ENCODE data around the gene CCDC27. TPM values are rescaled to one million over a fixed set of nuclear protein-coding genes. Genes with fewer than 3 reads are reported as not detected.

Gene CCDC27
- total RNA-seq, 1 donor from 2014 or later = not detected

DNA sequence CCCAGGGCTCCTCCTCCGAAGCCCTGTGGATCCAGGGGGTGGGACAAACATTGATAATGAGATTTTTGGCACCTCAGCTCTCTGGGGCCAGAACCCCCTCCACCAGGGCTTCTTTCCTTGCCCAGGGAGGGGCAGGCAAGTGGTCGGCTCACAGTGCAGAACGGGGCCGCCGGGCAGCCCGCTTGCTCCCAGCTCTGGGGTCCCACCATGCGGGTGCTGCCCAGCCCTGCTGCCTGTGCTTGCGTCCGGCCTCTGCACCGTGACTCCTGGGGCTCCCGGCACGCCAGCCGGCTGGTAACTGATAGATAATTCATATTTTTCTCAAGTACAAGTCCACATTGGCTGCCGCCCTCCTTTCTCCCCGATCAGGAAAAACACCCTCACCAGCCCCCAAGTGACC is 42.0 kb upstream of the CCDC27 start:
- Histone ChIP-seq H3K36me3 (no peaks in the 10 kb centered on the region), H3K4me1 (peaks cover 23% of the 10 kb centered on the region), H3K9ac (no peak overlapping the region), H3K27ac (no peak overlapping the region), H4K20me1 (ENCODE audit: low read depth) (peaks cover 22% of the 10 kb centered on the region), H2AFZ (replicated peaks) (no peak overlapping the region), H3F3A (ENCODE audit: low read depth) (peaks cover 5% of the 10 kb centered on the region), H3K9me3 (ENCODE audit: low read depth) (no peaks in the 10 kb centered on the region), H3K4me3 (no peak overlapping the region), H3K4me2 (no peak overlapping the region), H3K27me3 (peaks cover 23% of the 10 kb centered on the region), H3K79me2 (ENCODE audit: low read depth) (no peaks in the 10 kb centered on the region)
- H3K27me3 Mint-ChIP-seq (ENCODE audit: insufficient read depth, low read depth) = peaks cover 24% of the 10 kb centered on the region
- H3K36me3 Mint-ChIP-seq = no peaks in the 10 kb centered on the region
- no peak for DNase-seq (ENCODE audit: low spot score)
- TF ChIP-seq, protein P1, sequence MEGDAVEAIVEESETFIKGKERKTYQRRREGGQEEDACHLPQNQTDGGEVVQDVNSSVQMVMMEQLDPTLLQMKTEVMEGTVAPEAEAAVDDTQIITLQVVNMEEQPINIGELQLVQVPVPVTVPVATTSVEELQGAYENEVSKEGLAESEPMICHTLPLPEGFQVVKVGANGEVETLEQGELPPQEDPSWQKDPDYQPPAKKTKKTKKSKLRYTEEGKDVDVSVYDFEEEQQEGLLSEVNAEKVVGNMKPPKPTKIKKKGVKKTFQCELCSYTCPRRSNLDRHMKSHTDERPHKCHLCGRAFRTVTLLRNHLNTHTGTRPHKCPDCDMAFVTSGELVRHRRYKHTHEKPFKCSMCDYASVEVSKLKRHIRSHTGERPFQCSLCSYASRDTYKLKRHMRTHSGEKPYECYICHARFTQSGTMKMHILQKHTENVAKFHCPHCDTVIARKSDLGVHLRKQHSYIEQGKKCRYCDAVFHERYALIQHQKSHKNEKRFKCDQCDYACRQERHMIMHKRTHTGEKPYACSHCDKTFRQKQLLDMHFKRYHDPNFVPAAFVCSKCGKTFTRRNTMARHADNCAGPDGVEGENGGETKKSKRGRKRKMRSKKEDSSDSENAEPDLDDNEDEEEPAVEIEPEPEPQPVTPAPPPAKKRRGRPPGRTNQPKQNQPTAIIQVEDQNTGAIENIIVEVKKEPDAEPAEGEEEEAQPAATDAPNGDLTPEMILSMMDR (IDR thresholded peaks at IDR 0.05) = no peak
- TF ChIP-seq EZH2 (IDR thresholded peaks at IDR 0.05) (no peak), EZH2phosphoT487 (IDR thresholded peaks at IDR 0.05) (no peak)
- H3K27ac Mint-ChIP-seq = no peak overlapping the region
- H3K9me3 Mint-ChIP-seq = no peaks in the 10 kb centered on the region
- H3K4me1 Mint-ChIP-seq = peaks cover 20% of the 10 kb centered on the region
- H3K4me3 Mint-ChIP-seq = no peak overlapping the region

GRCh38 chr1:3711381-3711779 is 40.9 kb upstream of the CCDC27 start:
- H3K4me2 ChIP-seq = no peak overlapping the region
- no peak overlapping the region for H3K9ac ChIP-seq
- no peak for TF ChIP-seq EZH2 (IDR thresholded peaks at IDR 0.05)
- TF ChIP-seq, protein P1 (IDR thresholded peaks at IDR 0.05) = no peak
- TF ChIP-seq EZH2phosphoT487 (IDR thresholded peaks at IDR 0.05) = no peak
- H3K27ac ChIP-seq = no peak overlapping the region
- Mint-ChIP-seq H3K9me3 (no peaks in the 10 kb centered on the region), H3K4me1 (peaks cover 20% of the 10 kb centered on the region), H3K27me3 (ENCODE audit: insufficient read depth, low read depth) (peaks cover 26% of the 10 kb centered on the region), H3K36me3 (no peaks in the 10 kb centered on the region), H3K27ac (no peak overlapping the region), H3K4me3 (no peak overlapping the region)
- peaks cover 22% of the 10 kb centered on the region for H4K20me1 ChIP-seq (ENCODE audit: low read depth)
- H3K4me1 ChIP-seq = peaks cover 23% of the 10 kb centered on the region
- peaks cover 5% of the 10 kb centered on the region for H3F3A ChIP-seq (ENCODE audit: low read depth)
- H3K27me3 ChIP-seq = peaks cover 23% of the 10 kb centered on the region
- H2AFZ ChIP-seq (replicated peaks) = no peak overlapping the region
- no peak for DNase-seq (ENCODE audit: low spot score)
- H3K4me3 ChIP-seq = no peak overlapping the region
- no peaks in the 10 kb centered on the region for H3K36me3 ChIP-seq
- H3K79me2 ChIP-seq (ENCODE audit: low read depth) = no peaks in the 10 kb centered on the region
- H3K9me3 ChIP-seq (ENCODE audit: low read depth) = no peaks in the 10 kb centered on the region

- Histone ChIP-seq H3K4me3 (no peak overlapping the region), H3K79me2 (ENCODE audit: low read depth) (no peaks in the 10 kb centered on the region), H3K9me3 (ENCODE audit: low read depth) (no peaks in the 10 kb centered on the region), H2AFZ (replicated peaks) (no peak overlapping the region), H3K4me1 (peaks cover 22% of the 10 kb centered on the region), H3K9ac (no peak overlapping the region), H3K27ac (no peak overlapping the region), H3F3A (ENCODE audit: low read depth) (peaks cover 5% of the 10 kb centered on the region), H3K36me3 (no peaks in the 10 kb centered on the region), H3K27me3 (peaks cover 23% of the 10 kb centered on the region), H3K4me2 (no peak overlapping the region), H4K20me1 (ENCODE audit: low read depth) (peaks cover 22% of the 10 kb centered on the region)
- TF ChIP-seq EZH2phosphoT487 (IDR thresholded peaks at IDR 0.05) (no peak), EZH2 (IDR thresholded peaks at IDR 0.05) (no peak)
- TF ChIP-seq, protein P1 (IDR thresholded peaks at IDR 0.05) = no peak
- H3K9me3 Mint-ChIP-seq = no peaks in the 10 kb centered on the region
- no peak for DNase-seq (ENCODE audit: low spot score)
- peak overlapping the region; percentile 66 for H3K4me3 Mint-ChIP-seq
- H3K27ac Mint-ChIP-seq = no peak overlapping the region
- H3K4me1 Mint-ChIP-seq = peaks cover 22% of the 10 kb centered on the region
- H3K27me3 Mint-ChIP-seq (ENCODE audit: insufficient read depth, low read depth) = peaks cover 26% of the 10 kb centered on the region
- no peaks in the 10 kb centered on the region for H3K36me3 Mint-ChIP-seq
Measured at GRCh38 chr1:3711780-3712451, 40.3 kb upstream of the CCDC27 start.

Data from neural progenitor cell (in vitro differentiated cells).